GM20431 (cell line): ENCODE data around the gene SLC38A4.
"Not testable (repeated sequence)": the region's sequence is repeated elsewhere in the genome, so short reads cannot be mapped to it uniquely, and the experiment has no call there.

Source experiments
- in situ Hi-C: fragments of 300-500 bp; cut with MseI, MboI; formaldehyde crosslinking; loops from one replicate; pipeline ENCODE4 v1.15.0; 2020; ENCODE audit warnings: low sequenced_read_pairs; ENCODE audit not compliant: unreplicated experiment

Gene SLC38A4

GRCh38 chr12:46825591-46826414, at the start of gene SLC38A4:
SLC38A4 (minus strand) TSS chr12:46825997; CDS start chr12:46793071, 32,926 bp downstream.
- in situ Hi-C loops = no loop called here

- in situ Hi-C loops = no loop called here
Measured at GRCh38 chr12:46875095-46875494, 49.3 kb upstream of the SLC38A4 start.

- in situ Hi-C loops = no loop called here
Measured at GRCh38 chr12:46874642-46875041, 48.8 kb upstream of the SLC38A4 start.

GRCh38 chr12:46872135-46872534, 46.3 kb upstream of the SLC38A4 start:
- in situ Hi-C loops = no loop called here

GRCh38 chr12:46865311-46865710, 39.5 kb upstream of the SLC38A4 start:
- in situ Hi-C loops = no loop called here

- in situ Hi-C loops = no loop called here
Measured at GRCh38 chr12:46858368-46858767, 32.6 kb upstream of the SLC38A4 start.

- in situ Hi-C loops = no loop called here
Measured at GRCh38 chr12:46857486-46857885, 31.7 kb upstream of the SLC38A4 start.

GRCh38 chr12:46855760-46856159, 30.0 kb upstream of the SLC38A4 start:
- in situ Hi-C loops = no loop called here

- in situ Hi-C loops = not testable (repeated sequence)
Measured at GRCh38 chr12:46854188-46854587, 28.4 kb upstream of the SLC38A4 start.

GRCh38 chr12:46848792-46849191, 23.0 kb upstream of the SLC38A4 start:
- in situ Hi-C loops = not testable (repeated sequence)

- in situ Hi-C loops = no loop called here
Measured at GRCh38 chr12:46847001-46847400, 21.2 kb upstream of the SLC38A4 start.

- in situ Hi-C loops = no loop called here
Measured at GRCh38 chr12:46843811-46844210, 18.0 kb upstream of the SLC38A4 start.

- in situ Hi-C loops = no loop called here
Measured at GRCh38 chr12:46841891-46842290, 16.1 kb upstream of the SLC38A4 start.

- in situ Hi-C loops = no loop called here
Measured at GRCh38 chr12:46839964-46840363, 14.2 kb upstream of the SLC38A4 start.

GRCh38 chr12:46839232-46839631, 13.4 kb upstream of the SLC38A4 start:
- in situ Hi-C loops = no loop called here

- in situ Hi-C loops = no loop called here
Measured at GRCh38 chr12:46835785-46836184, 10.0 kb upstream of the SLC38A4 start.

- in situ Hi-C loops = no loop called here
Measured at GRCh38 chr12:46832130-46832704, 6.4 kb upstream of the SLC38A4 start.

GRCh38 chr12:46831335-46832129, 5.7 kb upstream of the SLC38A4 start:
- in situ Hi-C loops = no loop called here

- in situ Hi-C loops = no loop called here
Measured at GRCh38 chr12:46830731-46831334, 5.0 kb upstream of the SLC38A4 start.

- in situ Hi-C loops = no loop called here
Measured at GRCh38 chr12:46824709-46825108, 1.1 kb downstream of the SLC38A4 start.
